ENCODE results near the gene SDK2.

The SDK2 gene

DNA sequence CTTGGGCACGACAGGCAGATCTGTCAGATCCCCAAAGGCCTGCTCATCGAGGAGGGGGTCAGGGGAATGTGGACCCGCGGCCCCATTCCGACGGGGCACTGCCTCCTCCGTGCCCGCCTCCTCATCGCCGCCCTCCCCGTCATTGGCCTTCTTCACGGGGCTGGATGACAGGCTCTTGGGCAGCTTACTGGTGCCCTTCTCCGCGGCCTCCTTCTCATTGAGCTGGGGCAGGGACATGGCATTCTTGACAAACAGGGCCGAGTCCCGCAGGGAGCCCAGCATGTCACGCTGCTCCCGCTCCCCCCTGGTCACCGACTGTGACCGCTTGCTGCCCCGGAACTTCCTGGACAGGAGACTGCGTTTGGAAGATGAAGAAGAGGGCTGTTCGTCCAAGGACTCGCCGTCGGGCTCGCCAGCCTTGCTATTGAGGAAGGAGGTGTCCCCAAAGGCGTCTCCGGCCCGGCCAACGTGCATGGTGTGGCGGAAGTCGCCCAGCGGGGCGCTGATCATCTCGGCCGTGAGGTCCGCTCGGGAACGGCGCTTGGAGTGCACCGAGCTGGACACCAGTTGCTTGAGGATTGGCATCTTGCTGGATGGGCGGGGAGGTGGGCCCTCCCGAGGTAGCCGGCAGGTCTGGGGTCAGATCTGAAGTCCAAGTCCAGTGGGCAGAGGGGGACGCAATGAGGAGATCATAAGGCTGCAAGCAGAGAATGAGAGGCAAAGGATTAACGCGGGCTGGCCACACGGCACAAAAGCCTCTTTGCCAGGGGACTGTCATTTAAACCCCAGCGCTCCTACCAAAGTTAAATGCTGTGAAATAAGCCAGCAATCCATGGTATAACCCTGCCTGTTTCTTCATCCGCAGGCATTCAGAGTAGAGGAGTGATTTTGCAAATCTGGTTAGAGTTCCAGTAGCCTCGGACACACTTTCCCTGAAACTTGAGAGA is 358.1 kb downstream of the SDK2 start:
- Histone ChIP-seq H3K79me2 (ENCODE audit: low read length) (0 out of 2 replicates have a peak, but pooled peaks cover 3% of the 10 kb centered on the region), H3K27ac (ENCODE audit: low read length) (no peak overlapping the region)

DNA sequence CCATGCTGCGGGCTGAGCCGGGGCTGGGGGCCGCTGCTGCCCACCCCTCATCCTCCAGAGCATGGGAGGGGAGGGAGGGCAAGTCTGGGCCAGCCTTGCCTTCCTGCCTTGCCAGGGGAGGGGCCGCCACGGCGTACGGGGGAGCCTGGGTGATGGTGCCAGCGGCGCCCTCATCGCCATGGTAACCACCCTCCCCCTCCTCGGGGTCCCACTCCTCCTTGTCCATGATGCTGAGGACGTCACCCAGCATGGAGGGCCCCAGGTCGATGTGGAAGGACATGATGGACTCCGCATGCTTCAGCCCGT is 358.7 kb downstream of the SDK2 start:
- no peaks in the 10 kb centered on the region for H3K36me3 ChIP-seq (replicated peaks; ENCODE audit: insufficient read depth, low read length)
- DNase-seq, result no peak
- no peaks in the 10 kb centered on the region for H3F3A ChIP-seq (ENCODE audit: insufficient read depth, low read length)
- H3K9me3 ChIP-seq (replicated peaks; ENCODE audit: insufficient read depth, low read length), result no peaks in the 10 kb centered on the region
- H3K79me2 ChIP-seq (ENCODE audit: low read length), result 0 out of 2 replicates have a peak, but pooled peaks cover 3% of the 10 kb centered on the region
- no peak overlapping the region for H2AFZ ChIP-seq (ENCODE audit: low read length)
- no peak for TF ChIP-seq EZH2phosphoT487 (IDR thresholded peaks at IDR 0.05; ENCODE audit: low read length)
- no peak for TF ChIP-seq EZH2 (optimal IDR thresholded peaks at IDR 0.05; ENCODE audit: low read depth, low read length)
- TF ChIP-seq, protein P1, sequence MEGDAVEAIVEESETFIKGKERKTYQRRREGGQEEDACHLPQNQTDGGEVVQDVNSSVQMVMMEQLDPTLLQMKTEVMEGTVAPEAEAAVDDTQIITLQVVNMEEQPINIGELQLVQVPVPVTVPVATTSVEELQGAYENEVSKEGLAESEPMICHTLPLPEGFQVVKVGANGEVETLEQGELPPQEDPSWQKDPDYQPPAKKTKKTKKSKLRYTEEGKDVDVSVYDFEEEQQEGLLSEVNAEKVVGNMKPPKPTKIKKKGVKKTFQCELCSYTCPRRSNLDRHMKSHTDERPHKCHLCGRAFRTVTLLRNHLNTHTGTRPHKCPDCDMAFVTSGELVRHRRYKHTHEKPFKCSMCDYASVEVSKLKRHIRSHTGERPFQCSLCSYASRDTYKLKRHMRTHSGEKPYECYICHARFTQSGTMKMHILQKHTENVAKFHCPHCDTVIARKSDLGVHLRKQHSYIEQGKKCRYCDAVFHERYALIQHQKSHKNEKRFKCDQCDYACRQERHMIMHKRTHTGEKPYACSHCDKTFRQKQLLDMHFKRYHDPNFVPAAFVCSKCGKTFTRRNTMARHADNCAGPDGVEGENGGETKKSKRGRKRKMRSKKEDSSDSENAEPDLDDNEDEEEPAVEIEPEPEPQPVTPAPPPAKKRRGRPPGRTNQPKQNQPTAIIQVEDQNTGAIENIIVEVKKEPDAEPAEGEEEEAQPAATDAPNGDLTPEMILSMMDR (IDR thresholded peaks at IDR 0.05; ENCODE audit: low read length), result no peak
- peaks cover 5% of the 10 kb centered on the region for H3K4me1 ChIP-seq (ENCODE audit: low read length)
- no peak overlapping the region for H3K9ac ChIP-seq (ENCODE audit: low read length)
- no peak overlapping the region for H3K4me3 ChIP-seq (ENCODE audit: low read length)
- no peaks in the 10 kb centered on the region for H4K20me1 ChIP-seq (ENCODE audit: insufficient read depth, low read length)
- H3K27ac ChIP-seq (ENCODE audit: low read length), result no peak overlapping the region
- no peaks in the 10 kb centered on the region for H3K9me2 ChIP-seq (replicated peaks; ENCODE audit: insufficient read depth, low read length)
- H3K4me2 ChIP-seq (ENCODE audit: low read depth, low read length), result no peak overlapping the region
- H3K27me3 ChIP-seq (replicated peaks; ENCODE audit: insufficient read depth, low read length), result no peaks in the 10 kb centered on the region

More for the DNA sequence above, 358.1 kb downstream of the SDK2 start:
- no peaks in the 10 kb centered on the region for H4K20me1 ChIP-seq (ENCODE audit: insufficient read depth, low read length)
- no peak overlapping the region for H3K4me2 ChIP-seq (ENCODE audit: low read depth, low read length)
- H3K4me1 ChIP-seq (ENCODE audit: low read length), result peaks cover 11% of the 10 kb centered on the region
- H3F3A ChIP-seq (ENCODE audit: insufficient read depth, low read length), result no peaks in the 10 kb centered on the region
- H2AFZ ChIP-seq (ENCODE audit: low read length), result no peak overlapping the region
- DNase-seq, result no peak
- H3K36me3 ChIP-seq (replicated peaks; ENCODE audit: insufficient read depth, low read length), result no peaks in the 10 kb centered on the region
- no peak overlapping the region for H3K9ac ChIP-seq (ENCODE audit: low read length)
- no peaks in the 10 kb centered on the region for H3K27me3 ChIP-seq (replicated peaks; ENCODE audit: insufficient read depth, low read length)
- TF ChIP-seq EZH2phosphoT487 (IDR thresholded peaks at IDR 0.05; ENCODE audit: low read length) (no peak), EZH2 (optimal IDR thresholded peaks at IDR 0.05; ENCODE audit: low read depth, low read length) (no peak)
- TF ChIP-seq, protein P1 (IDR thresholded peaks at IDR 0.05; ENCODE audit: low read length), result no peak
- no peak overlapping the region for H3K4me3 ChIP-seq (ENCODE audit: low read length)
- no peaks in the 10 kb centered on the region for H3K9me3 ChIP-seq (replicated peaks; ENCODE audit: insufficient read depth, low read length)
- H3K9me2 ChIP-seq (replicated peaks; ENCODE audit: insufficient read depth, low read length), result no peaks in the 10 kb centered on the region

DNA sequence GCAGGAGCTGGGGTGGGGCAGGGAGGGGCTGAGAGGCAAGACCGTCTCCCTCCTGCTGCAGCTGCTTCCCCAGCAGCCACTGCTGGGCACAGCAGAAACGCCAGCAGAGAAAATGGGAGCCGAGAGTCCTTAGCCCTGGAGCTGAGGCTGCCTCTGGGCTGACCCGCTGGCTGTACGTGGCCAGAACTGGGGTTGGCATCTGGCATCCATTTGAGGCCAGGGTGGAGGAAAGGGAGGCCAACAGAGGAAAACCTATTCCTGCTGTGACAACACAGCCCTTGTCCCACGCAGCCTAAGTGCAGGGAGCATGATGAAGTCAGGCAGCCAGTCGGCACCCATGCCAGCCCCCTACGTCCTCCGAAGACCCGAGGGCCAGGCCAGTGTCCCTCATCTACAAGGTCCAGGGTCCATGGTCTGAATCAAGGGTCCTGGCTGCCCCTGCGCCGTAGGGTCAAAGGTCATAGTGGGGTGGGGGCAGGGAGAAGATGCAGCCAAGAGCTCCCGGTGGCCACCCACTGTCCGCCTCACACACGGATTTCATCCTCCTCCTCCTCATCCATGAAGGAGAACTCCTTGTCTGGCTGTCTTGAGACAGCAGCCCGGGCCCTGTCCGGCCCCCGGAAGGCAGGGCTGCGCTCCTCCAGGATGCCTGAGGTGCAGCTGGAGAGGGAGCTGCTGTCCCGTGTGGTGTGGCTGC is 359.2 kb downstream of the SDK2 start:
- Histone ChIP-seq H3F3A (ENCODE audit: insufficient read depth, low read length) (no peaks in the 10 kb centered on the region), H2AFZ (ENCODE audit: low read length) (no peak overlapping the region), H3K27ac (ENCODE audit: low read length) (no peak overlapping the region), H3K9me2 (replicated peaks; ENCODE audit: insufficient read depth, low read length) (no peaks in the 10 kb centered on the region), H3K4me2 (ENCODE audit: low read depth, low read length) (no peak overlapping the region), H3K9ac (ENCODE audit: low read length) (no peak overlapping the region), H3K79me2 (ENCODE audit: low read length) (no peaks in the 10 kb centered on the region), H3K4me1 (ENCODE audit: low read length) (no peaks in the 10 kb centered on the region), H3K4me3 (ENCODE audit: low read length) (no peak overlapping the region), H4K20me1 (ENCODE audit: insufficient read depth, low read length) (no peaks in the 10 kb centered on the region), H3K27me3 (replicated peaks; ENCODE audit: insufficient read depth, low read length) (no peaks in the 10 kb centered on the region), H3K9me3 (replicated peaks; ENCODE audit: insufficient read depth, low read length) (no peaks in the 10 kb centered on the region), H3K36me3 (replicated peaks; ENCODE audit: insufficient read depth, low read length) (no peaks in the 10 kb centered on the region)
- no peak for TF ChIP-seq EZH2 (optimal IDR thresholded peaks at IDR 0.05; ENCODE audit: low read depth, low read length)
- TF ChIP-seq, protein P1 (IDR thresholded peaks at IDR 0.05; ENCODE audit: low read length), result no peak
- no peak for TF ChIP-seq EZH2phosphoT487 (IDR thresholded peaks at IDR 0.05; ENCODE audit: low read length)
- DNase-seq, result no peak

Data from MM.1S (cell line).